Naive thymus-derived CD4-positive, alpha-beta T cell (primary cell): ENCODE measurements around the gene KSR2. TPM values are rescaled to one million over a fixed set of nuclear protein-coding genes. Genes with fewer than 3 reads are reported as not detected.
"Not testable (repeated sequence)": the region's sequence is repeated elsewhere in the genome, so short reads cannot be mapped to it uniquely, and the experiment has no call there.

Experiments used
- ATAC-seq: fragments of 150-1000 bp; cut with Tn5 transposase; 2 replicates; pipeline ENCODE4 v1.10.0; 2021; ENCODE audit warnings: mild to moderate bottlenecking, moderate library complexity
- CTCF ChIA-PET: fragments of 350-600 bp; sonication (Branson Sonifier 250); formaldehyde crosslinking; loops from one replicate; lab custom pipeline; 2021; ENCODE audit warnings: antibody characterized with exemption; lab: Charles Lee
- POLR2A ChIA-PET: fragments of 350-600 bp; sonication (Branson Sonifier 250); formaldehyde crosslinking; loops from one replicate; lab custom pipeline; 2021; ENCODE audit warnings: antibody characterized with exemption, inconsistent platforms; lab: Charles Lee
- DNase-seq, 9 donors: peaks; one replicate each; pipeline versions ENCODE4 v3.0.0 to v3.0.0-alpha.2; 2020 to 2022; ENCODE audit warnings: mixed read lengths in 1 of 9
- H3K27ac ChIP-seq: one replicate; pipeline ENCODE4 v1.7.0; 2013; ENCODE audit warnings: mild to moderate bottlenecking, low read depth, low read length, moderate library complexity
- H3K27me3 ChIP-seq, 2 donors: one replicate each; pipeline ENCODE4 v1.7.0; 2013; ENCODE audit warnings: low read length in 2 of 2, mild to moderate bottlenecking in 2 of 2, moderate library complexity in 2 of 2; ENCODE audit not compliant: control insufficient read depth in 2 of 2, insufficient read depth in 2 of 2
- H3K36me3 ChIP-seq, 3 experiments: 1 replicate in 2 of 3; 2 replicates in 1 of 3; pipeline ENCODE4 v1.7.0; 2013; ENCODE audit warnings: low read length in 3 of 3, mild to moderate bottlenecking in 3 of 3, moderate library complexity in 1 of 3; ENCODE audit not compliant: insufficient read depth in 3 of 3, control insufficient read depth in 2 of 3
- H3K4me1 ChIP-seq, 2 donors: one replicate each; pipeline ENCODE4 v1.7.0; 2013; ENCODE audit warnings: low read length in 2 of 2, mild to moderate bottlenecking in 2 of 2, moderate library complexity in 1 of 2; ENCODE audit not compliant: control insufficient read depth in 2 of 2, insufficient read depth in 2 of 2
- H3K4me3 ChIP-seq: 2 replicates; pipeline ENCODE4 v1.7.0; 2013; ENCODE audit warnings: mild to moderate bottlenecking, low read length
- H3K9me3 ChIP-seq, 3 experiments: 1 replicate in 2 of 3; 2 replicates in 1 of 3; pipeline ENCODE4 v1.7.0; 2013; ENCODE audit warnings: low read length in 3 of 3; ENCODE audit not compliant: control insufficient read depth in 2 of 3
- H3K27ac Mint-ChIP-seq, 9 donors: one replicate each; pipeline ENCODE4 v1.8.0; 2020 to 2022; ENCODE audit warnings: mixed read lengths in 9 of 9, mild to moderate bottlenecking in 8 of 9, moderate library complexity in 5 of 9, inconsistent platforms in 2 of 9
- H3K27me3 Mint-ChIP-seq, 5 donors: one replicate each; pipeline ENCODE4 v1.8.0; 2021 to 2022; ENCODE audit warnings: mixed read lengths in 5 of 5, mild to moderate bottlenecking in 1 of 5
- H3K36me3 Mint-ChIP-seq, 5 donors: one replicate each; pipeline ENCODE4 v1.8.0; 2020 to 2022; ENCODE audit warnings: mixed read lengths in 5 of 5, mild to moderate bottlenecking in 3 of 5, inconsistent platforms in 1 of 5
- H3K4me1 Mint-ChIP-seq, 7 donors: one replicate each; pipeline ENCODE4 v1.8.0; 2020 to 2022; ENCODE audit warnings: mixed read lengths in 7 of 7, mild to moderate bottlenecking in 3 of 7, inconsistent platforms in 1 of 7
- H3K4me3 Mint-ChIP-seq, 10 donors: one replicate each; pipeline ENCODE4 v1.8.0; 2020 to 2022; ENCODE audit warnings: mild to moderate bottlenecking in 10 of 10, mixed read lengths in 10 of 10, moderate library complexity in 6 of 10, inconsistent platforms in 2 of 10
- H3K9me3 Mint-ChIP-seq, 11 donors: one replicate each; pipeline ENCODE4 v1.8.0; 2020 to 2022; ENCODE audit warnings: mixed read lengths in 11 of 11, mild to moderate bottlenecking in 4 of 11, inconsistent platforms in 1 of 11, moderate library complexity in 1 of 11
- intact Hi-C, 2 donors: fragments of 100-400 bp; cut with micrococcal nuclease; formaldehyde crosslinking; loops; one replicate each; pipeline ENCODE4 v1.15.1; 2023
- polyA plus RNA-seq, 2 donors: library from polyadenylated mRNA; unstranded; fragments of 300-500 nt; fragmentation: Illumina TruSeq; gene quantifications; one replicate each; pipeline ENCODE4 v1.2.3, GENCODE V29; 2021
- total RNA-seq, 6 experiments: library from RNA in 5 of 6; stranded (reverse) in 5 of 6; gene quantifications; 1 replicate in 5 of 6; 2 replicates in 1 of 6; pipeline ENCODE4 v1.2.3 and lab custom pipeline; 2021 to 2026

The KSR2 gene
- total and polyA plus RNA-seq, 7 experiments from 2014 or later = 0.03 to 0.07 TPM; not detected in 5

DNA sequence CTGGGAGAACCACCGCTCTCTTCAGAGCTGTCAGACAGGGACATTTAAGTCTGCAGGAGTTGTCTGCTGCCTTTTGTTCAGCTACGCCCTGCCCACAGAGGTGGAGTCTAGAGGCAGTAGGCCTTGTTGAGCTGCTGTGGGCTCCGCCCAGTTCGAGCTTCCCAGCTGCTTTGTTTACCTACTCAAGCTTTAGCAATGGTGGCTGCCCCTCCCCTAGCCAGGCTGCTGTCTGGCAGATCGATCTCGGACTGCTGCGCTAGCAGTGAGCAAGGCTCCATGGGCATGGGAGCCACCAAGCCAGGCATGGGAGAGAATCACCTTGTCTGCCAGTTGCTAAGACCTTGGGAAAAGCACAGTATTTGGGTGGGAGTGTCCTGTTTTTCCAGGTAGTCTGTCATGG is 340.1 kb downstream of the KSR2 start:
- H3K9me3 Mint-ChIP-seq = peaks cover 0 to 19% (median 13%) of the 10 kb centered on the region in 11 donors
- H3K4me1 ChIP-seq, DNase-seq, H3K27me3 ChIP-seq, CTCF ChIA-PET, POLR2A ChIA-PET, H3K27ac Mint-ChIP-seq, H3K4me3 Mint-ChIP-seq, H3K9me3 ChIP-seq, H3K4me1 Mint-ChIP-seq, H3K4me3 ChIP-seq, ATAC-seq, H3K36me3 Mint-ChIP-seq, H3K36me3 ChIP-seq, intact Hi-C loops, H3K27ac ChIP-seq: not testable (repeated sequence)
- H3K27me3 Mint-ChIP-seq = peaks cover 0 to 29% (median 21%) of the 10 kb centered on the region in 5 donors

- no peaks in the 10 kb centered on the region for H3K4me1 Mint-ChIP-seq
- intact Hi-C loops = no loop called here
- peaks cover 0 to 5% (median 0%) of the 10 kb centered on the region in 5 donors for H3K27me3 Mint-ChIP-seq
- CTCF ChIA-PET = no interaction called here
- no peak overlapping the region for H3K4me3 Mint-ChIP-seq
- Histone ChIP-seq H3K27me3 (no peaks in the 10 kb centered on the region), H3K4me1 (no peaks in the 10 kb centered on the region), H3K9me3 (no peaks in the 10 kb centered on the region), H3K4me3 (no peak overlapping the region), H3K36me3 (no peaks in the 10 kb centered on the region), H3K27ac (no peak overlapping the region)
- POLR2A ChIA-PET = no interaction called here
- ATAC-seq (no peak), DNase-seq (no peak)
- H3K27ac Mint-ChIP-seq = no peak overlapping the region
- H3K36me3 Mint-ChIP-seq = no peaks in the 10 kb centered on the region
- peaks cover 0 to 21% (median 10%) of the 10 kb centered on the region in 11 donors for H3K9me3 Mint-ChIP-seq
These were observed 346.0 kb downstream of the KSR2 start for GRCh38 chr12:117622741-117623140.

DNA sequence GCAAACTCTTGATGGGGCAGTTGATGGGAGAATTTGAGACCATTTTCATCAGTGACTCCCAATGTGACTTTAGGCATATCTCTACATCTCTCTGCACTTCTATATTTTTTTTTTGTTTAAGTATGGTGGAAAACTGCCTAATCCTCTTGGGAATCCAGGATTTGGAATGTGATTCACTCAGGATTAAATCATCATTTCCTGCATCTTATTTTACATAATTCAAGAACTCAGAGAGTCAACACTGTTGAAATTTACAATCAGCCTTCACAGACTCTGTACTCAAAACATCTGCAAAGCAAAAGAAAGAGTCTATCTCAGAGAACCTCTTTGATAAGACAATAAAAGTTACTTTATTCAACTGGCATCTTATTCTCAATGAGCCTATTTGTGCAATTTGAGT is 346.7 kb downstream of the KSR2 start:
- Histone ChIP-seq H3K27ac (no peak overlapping the region), H3K36me3 (no peaks in the 10 kb centered on the region), H3K4me1 (no peaks in the 10 kb centered on the region), H3K27me3 (no peaks in the 10 kb centered on the region), H3K4me3 (no peak overlapping the region), H3K9me3 (no peaks in the 10 kb centered on the region)
- Mint-ChIP-seq H3K4me3 (no peak overlapping the region), H3K9me3 (peaks cover 3 to 23% (median 10%) of the 10 kb centered on the region in 11 donors), H3K27ac (no peak overlapping the region), H3K27me3 (peaks cover 0 to 3% (median 0%) of the 10 kb centered on the region in 5 donors), H3K4me1 (no peaks in the 10 kb centered on the region), H3K36me3 (no peaks in the 10 kb centered on the region)
- ChIA-PET POLR2A (no interaction called here), CTCF (no interaction called here)
- DNase-seq (no peak), ATAC-seq (no peak)
- intact Hi-C loops = no loop called here

- no peak overlapping the region for H3K4me3 Mint-ChIP-seq
- Histone ChIP-seq H3K4me3 (no peak overlapping the region), H3K27ac (no peak overlapping the region), H3K4me1 (no peaks in the 10 kb centered on the region), H3K27me3 (no peaks in the 10 kb centered on the region), H3K36me3 (no peaks in the 10 kb centered on the region), H3K9me3 (no peaks in the 10 kb centered on the region)
- peaks cover 0 to 9% (median 0%) of the 10 kb centered on the region in 11 donors for H3K9me3 Mint-ChIP-seq
- no peak overlapping the region for H3K27ac Mint-ChIP-seq
- no peak for DNase-seq
- no peak for ATAC-seq
- ChIA-PET CTCF (interaction anchor here (0.6 kb wide), 1 partner anchor 956 kb away, joined by 5 read pairs; no protein-coding TSS in a partner anchor), POLR2A (no interaction called here)
- intact Hi-C loops = no loop called here
- peaks cover 0 to 6% (median 5%) of the 10 kb centered on the region in 5 donors for H3K27me3 Mint-ChIP-seq
- H3K4me1 Mint-ChIP-seq = peaks cover 0 to 4% (median 0%) of the 10 kb centered on the region in 7 donors
- peaks cover 0 to 4% (median 0%) of the 10 kb centered on the region in 5 donors for H3K36me3 Mint-ChIP-seq
These were observed 361.0 kb downstream of the KSR2 start for GRCh38 chr12:117607778-117608177.

GRCh38 chr12:117606945-117607344 is 361.8 kb downstream of the KSR2 start:
- Mint-ChIP-seq H3K36me3 (peaks cover 0 to 4% (median 0%) of the 10 kb centered on the region in 5 donors), H3K9me3 (peaks cover 0 to 9% (median 0%) of the 10 kb centered on the region in 11 donors), H3K27me3 (peaks cover 0 to 9% (median 6%) of the 10 kb centered on the region in 5 donors), H3K27ac (no peak overlapping the region), H3K4me1 (peaks cover 0 to 4% (median 0%) of the 10 kb centered on the region in 7 donors), H3K4me3 (no peak overlapping the region)
- intact Hi-C loops = no loop called here
- H3K4me1 ChIP-seq = no peaks in the 10 kb centered on the region
- H3K36me3 ChIP-seq = no peaks in the 10 kb centered on the region
- no peak for DNase-seq
- H3K9me3 ChIP-seq = no peaks in the 10 kb centered on the region
- no peak for ATAC-seq
- H3K4me3 ChIP-seq = no peak overlapping the region
- no peak overlapping the region for H3K27ac ChIP-seq
- H3K27me3 ChIP-seq = no peaks in the 10 kb centered on the region
- ChIA-PET CTCF (interaction anchor here (0.6 kb wide), 1 partner anchor 394 kb away, joined by 3 read pairs; no protein-coding TSS in a partner anchor), POLR2A (no interaction called here)

DNA sequence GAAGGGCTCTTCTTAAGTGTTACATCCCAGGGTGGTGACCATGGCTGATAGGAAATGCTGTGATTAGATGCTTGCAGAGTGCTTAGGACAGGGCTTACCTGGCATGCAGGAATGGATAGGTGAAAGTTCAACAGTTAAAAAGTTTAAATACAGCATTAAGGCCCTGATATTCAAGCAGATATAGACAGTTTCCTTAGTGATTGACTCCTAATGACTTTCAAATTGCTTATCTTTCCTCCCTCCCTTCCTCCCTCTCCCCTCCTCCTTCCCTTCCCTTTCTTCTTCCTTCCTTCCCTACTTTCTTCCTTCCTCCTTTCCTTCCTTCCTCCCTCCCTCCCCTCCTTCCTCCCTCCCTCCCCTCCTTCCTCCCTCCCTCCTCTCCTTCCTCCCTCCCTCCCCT is 362.8 kb downstream of the KSR2 start:
- H3K27me3 ChIP-seq = no peaks in the 10 kb centered on the region
- peaks cover 0 to 9% (median 6%) of the 10 kb centered on the region in 5 donors for H3K27me3 Mint-ChIP-seq
- peaks cover 0 to 5% (median 0%) of the 10 kb centered on the region in 11 donors for H3K9me3 Mint-ChIP-seq
- ChIA-PET POLR2A (no interaction called here), CTCF (no interaction called here)
- peaks cover 0 to 4% (median 0%) of the 10 kb centered on the region in 5 donors for H3K36me3 Mint-ChIP-seq
- ATAC-seq (no peak), DNase-seq (no peak)
- no peak overlapping the region for H3K4me3 ChIP-seq
- H3K27ac Mint-ChIP-seq = no peak overlapping the region
- no peaks in the 10 kb centered on the region for H3K4me1 ChIP-seq
- H3K4me3 Mint-ChIP-seq = no peak overlapping the region
- H3K36me3 ChIP-seq = no peaks in the 10 kb centered on the region
- intact Hi-C loops = no loop called here
- no peak overlapping the region for H3K27ac ChIP-seq
- H3K9me3 ChIP-seq = no peaks in the 10 kb centered on the region
- peaks cover 0 to 4% (median 0%) of the 10 kb centered on the region in 7 donors for H3K4me1 Mint-ChIP-seq
